ENCODE data around the gene PCDHGA8. TPM values are rescaled to one million over a fixed set of nuclear protein-coding genes. Genes with fewer than 3 reads are reported as not detected.
A peak's percentile ranks its signal among the peaks of the same experiment; 100 is the strongest.
"Not testable (repeated sequence)": the region's sequence is repeated elsewhere in the genome, so short reads cannot be mapped to it uniquely, and the experiment has no call there.

The PCDHGA8 gene
- total RNA-seq, 2 experiments from 2014 or later = 3.8 to 5.3 TPM

DNA sequence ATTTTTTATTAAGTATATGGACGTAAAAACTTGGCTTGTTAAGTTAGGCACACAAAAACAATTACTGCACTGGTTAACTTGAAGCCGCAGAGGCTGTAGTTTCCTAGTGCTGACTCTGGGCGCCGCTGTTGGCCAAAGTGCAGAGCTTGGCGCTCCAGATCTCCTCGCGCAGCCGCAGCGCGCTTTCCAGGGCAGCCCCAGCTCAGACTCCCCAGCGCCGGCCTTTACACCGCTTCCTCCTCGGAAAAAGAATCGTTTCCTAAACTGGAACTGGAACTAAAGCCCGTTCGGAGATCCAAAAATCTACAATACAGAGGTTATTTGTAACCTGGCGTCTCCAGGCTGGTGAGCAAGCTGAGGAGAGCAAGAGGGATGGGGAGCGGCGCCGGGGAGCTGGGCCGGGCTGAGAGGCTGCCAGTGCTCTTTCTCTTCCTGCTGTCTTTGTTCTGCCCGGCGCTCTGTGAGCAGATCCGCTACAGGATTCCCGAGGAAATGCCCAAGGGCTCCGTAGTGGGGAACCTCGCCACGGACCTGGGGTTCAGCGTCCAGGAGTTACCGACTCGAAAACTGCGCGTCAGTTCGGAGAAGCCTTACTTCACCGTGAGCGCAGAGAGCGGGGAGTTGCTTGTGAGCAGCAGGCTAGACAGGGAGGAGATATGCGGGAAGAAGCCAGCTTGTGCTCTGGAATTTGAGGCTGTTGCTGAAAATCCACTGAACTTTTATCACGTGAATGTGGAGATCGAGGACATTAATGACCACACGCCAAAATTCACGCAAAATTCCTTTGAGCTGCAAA, 5.5 kb downstream of the PCDHGA8 start, which contains the start of gene PCDHGB5:
TSS of gene PCDHGB5 (plus strand) at position 192 of the 796 bp plus-strand sequence. CDS start at position 373, 181 bp downstream.
- BruUV-seq (replicated peaks) = not testable (repeated sequence)
- POLR2A ChIA-PET = interaction anchor here (0.5 to 2.3 kb wide), 7 partner anchors 9 to 169 kb away, joined by 3 to 6 read pairs (median 3); partner anchors contain the start of genes PCDHGB3 and PCDHGB4

DNA sequence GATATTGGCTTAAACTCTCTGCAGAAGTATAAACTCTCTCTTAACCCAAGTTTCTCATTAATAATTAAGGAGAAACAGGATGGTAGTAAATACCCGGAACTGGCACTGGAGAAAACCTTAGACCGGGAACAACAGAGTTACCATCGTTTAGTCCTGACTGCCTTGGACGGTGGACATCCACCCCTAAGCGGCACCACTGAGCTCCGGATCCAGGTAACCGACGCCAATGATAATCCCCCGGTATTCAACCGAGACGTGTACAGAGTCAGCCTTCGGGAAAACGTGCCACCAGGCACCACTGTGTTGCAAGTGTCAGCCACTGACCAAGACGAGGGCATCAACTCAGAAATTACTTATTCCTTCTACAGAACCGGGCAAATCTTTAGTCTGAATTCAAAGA, 6.2 kb downstream of the PCDHGA8 start:
- Histone ChIP-seq H2AFZ (ENCODE audit: low read length) (no peak overlapping the region), H3K9me3 (ENCODE audit: low read length) (no peaks in the 10 kb centered on the region), H3K9me2 (ENCODE audit: insufficient read depth, low read length) (no peaks in the 10 kb centered on the region), H3K27ac (ENCODE audit: low read depth, low read length, poor library complexity, severe bottlenecking) (no peak overlapping the region), H3K4me3 (ENCODE audit: low read depth, low read length, poor library complexity, severe bottlenecking) (no peak overlapping the region), H3K36me3 (ENCODE audit: insufficient read depth, low read length) (no peaks in the 10 kb centered on the region), H3K4me2 (ENCODE audit: low read length) (no peak overlapping the region), H3K4me1 (ENCODE audit: insufficient read depth, low read length, poor library complexity, severe bottlenecking) (no peaks in the 10 kb centered on the region), H3K79me2 (ENCODE audit: insufficient read depth, low read depth, low read length) (no peaks in the 10 kb centered on the region), H4K20me1 (ENCODE audit: insufficient read depth, low read length) (no peaks in the 10 kb centered on the region)
- no peak for TF ChIP-seq EZH2phosphoT487 (IDR thresholded peaks at IDR 0.05; ENCODE audit: borderline replicate concordance, low read depth, low read length)
- TF ChIP-seq, protein P1, sequence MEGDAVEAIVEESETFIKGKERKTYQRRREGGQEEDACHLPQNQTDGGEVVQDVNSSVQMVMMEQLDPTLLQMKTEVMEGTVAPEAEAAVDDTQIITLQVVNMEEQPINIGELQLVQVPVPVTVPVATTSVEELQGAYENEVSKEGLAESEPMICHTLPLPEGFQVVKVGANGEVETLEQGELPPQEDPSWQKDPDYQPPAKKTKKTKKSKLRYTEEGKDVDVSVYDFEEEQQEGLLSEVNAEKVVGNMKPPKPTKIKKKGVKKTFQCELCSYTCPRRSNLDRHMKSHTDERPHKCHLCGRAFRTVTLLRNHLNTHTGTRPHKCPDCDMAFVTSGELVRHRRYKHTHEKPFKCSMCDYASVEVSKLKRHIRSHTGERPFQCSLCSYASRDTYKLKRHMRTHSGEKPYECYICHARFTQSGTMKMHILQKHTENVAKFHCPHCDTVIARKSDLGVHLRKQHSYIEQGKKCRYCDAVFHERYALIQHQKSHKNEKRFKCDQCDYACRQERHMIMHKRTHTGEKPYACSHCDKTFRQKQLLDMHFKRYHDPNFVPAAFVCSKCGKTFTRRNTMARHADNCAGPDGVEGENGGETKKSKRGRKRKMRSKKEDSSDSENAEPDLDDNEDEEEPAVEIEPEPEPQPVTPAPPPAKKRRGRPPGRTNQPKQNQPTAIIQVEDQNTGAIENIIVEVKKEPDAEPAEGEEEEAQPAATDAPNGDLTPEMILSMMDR (conservative IDR thresholded peaks at IDR 0.05; ENCODE audit: low read length) = no peak
- intact Hi-C loops (cut with micrococcal nuclease; ENCODE audit: unreplicated experiment) = no loop called here
- POLR2A ChIA-PET = interaction anchor here (2.3 kb wide), 1 partner anchor 159 kb away, joined by 6 read pairs; no protein-coding TSS in a partner anchor
- CTCF ChIA-PET (ENCODE audit: unreplicated experiment) = interaction anchor here (1.2 kb wide), 1 partner anchor 165 kb away, joined by 4 read pairs; no protein-coding TSS in a partner anchor
- BruUV-seq (replicated peaks) = TSS peak; percentile 39
- DNase-seq (ENCODE audit: low spot score) = no peak

More for the DNA sequence above, 5.5 kb downstream of the PCDHGA8 start, which contains the start of gene PCDHGB5:
- H3K79me2 ChIP-seq (ENCODE audit: insufficient read depth, low read depth, low read length); H2AFZ ChIP-seq (ENCODE audit: low read length); H4K20me1 ChIP-seq (ENCODE audit: insufficient read depth, low read length); H3K4me3 ChIP-seq (ENCODE audit: low read depth, low read length, poor library complexity, severe bottlenecking); H3K9me2 ChIP-seq (ENCODE audit: insufficient read depth, low read length); H3K9me3 ChIP-seq (ENCODE audit: low read length); intact Hi-C loops (cut with micrococcal nuclease; ENCODE audit: unreplicated experiment); DNase-seq (ENCODE audit: low spot score); H3K36me3 ChIP-seq (ENCODE audit: insufficient read depth, low read length); H3K27ac ChIP-seq (ENCODE audit: low read depth, low read length, poor library complexity, severe bottlenecking); H3K4me1 ChIP-seq (ENCODE audit: insufficient read depth, low read length, poor library complexity, severe bottlenecking); H3K4me2 ChIP-seq (ENCODE audit: low read length): not testable (repeated sequence)
- CTCF ChIA-PET (ENCODE audit: unreplicated experiment) = interaction anchor here (1.2 kb wide), 1 partner anchor 166 kb away, joined by 4 read pairs; no protein-coding TSS in a partner anchor
- TF ChIP-seq, protein P1 (conservative IDR thresholded peaks at IDR 0.05; ENCODE audit: low read length) = peak; percentile 60
